HG02763 (cell line): ENCODE measurements around the gene PRSS56.

ENCODE experiments used
- ATAC-seq: cut with Tn5 transposase; IDR thresholded peaks from one replicate; pipeline ENCODE4 v1.9.1; 2021; ENCODE audit warnings: mild to moderate bottlenecking, moderate library complexity; ENCODE audit not compliant: unreplicated experiment

The PRSS56 gene

DNA sequence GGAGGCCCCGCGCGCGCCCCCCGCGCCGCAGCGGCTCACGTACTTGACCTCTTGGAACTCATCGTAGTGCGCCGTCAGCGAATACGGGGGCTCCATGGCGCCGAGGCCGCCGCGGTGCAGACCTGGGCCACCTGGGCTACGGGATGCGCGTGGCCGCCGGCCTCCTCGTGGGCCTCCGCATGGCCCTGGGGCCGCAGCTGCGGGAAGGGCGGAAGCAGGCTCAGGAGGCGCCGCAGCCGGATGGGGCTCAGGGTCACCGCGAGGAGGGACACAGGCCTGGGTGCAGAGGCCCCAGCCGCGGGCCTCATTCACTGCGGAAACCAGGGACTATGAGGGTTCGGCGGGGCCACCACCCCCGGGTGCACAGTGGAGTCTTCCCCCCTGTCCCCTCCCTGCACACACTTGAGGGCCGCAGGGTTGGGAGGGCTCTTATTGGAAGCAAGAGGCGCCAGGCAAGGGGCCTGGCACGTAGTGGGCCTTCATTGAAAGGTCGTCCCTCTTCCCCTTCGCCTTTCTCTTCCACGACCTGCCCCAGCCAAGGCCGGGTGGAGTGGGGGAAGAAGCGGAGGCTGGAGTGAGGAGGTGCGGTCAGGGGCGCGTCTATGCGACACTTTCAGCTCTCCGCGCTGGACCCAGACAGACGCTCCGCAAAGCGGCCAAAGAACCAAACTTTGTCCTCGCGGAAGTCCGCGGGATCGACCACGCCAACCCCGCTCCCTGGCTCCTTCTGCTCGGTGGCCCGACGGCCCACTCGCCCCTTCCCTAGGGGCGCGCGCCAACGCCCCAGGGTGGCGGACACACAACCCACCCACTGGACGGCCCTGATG is 33.4 kb upstream of the PRSS56 start:
- ATAC-seq, result no peak

DNA sequence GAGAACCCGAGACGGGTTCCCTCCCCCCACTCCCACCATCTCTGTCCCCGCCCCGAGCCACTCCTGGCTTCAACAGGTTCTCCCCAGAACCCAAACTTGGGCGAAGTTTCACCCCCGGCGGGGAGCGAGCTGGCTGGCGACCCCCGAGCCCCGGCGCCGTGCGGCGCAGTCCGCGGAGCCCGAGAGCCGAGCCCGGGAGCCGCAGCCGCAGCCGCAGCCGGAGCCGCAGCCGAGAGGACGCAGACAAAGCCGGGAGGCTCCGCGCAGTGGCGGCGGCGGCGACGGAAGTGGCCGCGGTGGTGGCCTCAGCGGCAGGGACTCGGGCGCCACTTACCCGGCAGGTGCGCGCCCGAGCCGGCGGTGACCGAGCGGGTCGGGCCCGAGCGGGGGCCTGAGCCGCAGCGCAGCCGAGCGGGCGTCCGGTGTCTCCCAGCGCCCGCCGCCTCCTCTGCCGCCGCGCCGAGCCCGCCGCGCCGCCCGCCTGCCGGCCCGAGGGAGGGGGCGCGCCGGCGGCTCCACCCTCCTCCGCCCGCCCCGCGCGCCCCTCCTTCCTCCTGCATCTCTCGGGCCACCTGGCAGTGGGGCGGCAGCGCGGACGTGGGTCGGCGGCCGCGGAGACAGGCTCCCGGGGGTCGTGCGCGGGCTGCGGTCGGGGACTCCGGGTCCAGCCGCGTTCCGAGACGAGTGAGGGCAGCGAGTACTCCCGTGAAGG is 32.6 kb upstream of the PRSS56 start, which contains the start of gene ECEL1:
ECEL1 (minus strand) TSS at position 450 of the 712 bp plus-strand sequence. CDS start 1,181 bp downstream, outside the sequence.
- ATAC-seq, result no peak

DNA sequence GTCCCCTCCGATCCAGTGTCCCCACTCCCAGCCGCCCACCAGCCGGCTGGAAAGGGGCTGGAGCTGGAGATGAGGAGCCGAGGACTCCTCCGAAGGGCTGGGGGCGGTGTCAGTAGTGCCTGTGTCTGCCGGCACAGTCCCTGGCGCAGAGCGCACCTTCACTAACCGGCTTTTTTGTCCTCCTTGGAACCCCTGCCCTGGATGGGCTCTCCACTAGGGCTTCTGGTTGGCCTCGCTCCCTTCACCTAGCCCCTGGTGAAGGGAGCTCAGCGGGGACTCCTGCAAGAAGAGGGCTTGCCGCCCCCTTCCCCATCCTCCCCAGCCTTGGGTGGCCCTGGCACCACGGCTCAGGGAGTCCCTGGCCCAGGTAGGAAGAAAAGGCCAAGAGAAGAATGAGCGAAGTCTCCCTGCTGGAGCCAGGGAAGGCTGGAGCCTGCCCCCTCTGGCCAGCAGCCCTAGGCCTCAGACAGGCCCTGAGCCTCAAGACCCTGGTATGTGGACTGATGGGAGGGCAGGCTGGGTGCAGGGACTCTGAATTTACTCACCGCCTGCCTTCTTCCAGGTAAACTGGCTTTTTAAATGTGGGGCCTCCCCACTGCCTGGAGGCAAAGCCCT is 32.0 kb upstream of the PRSS56 start:
- ATAC-seq, result no peak

DNA sequence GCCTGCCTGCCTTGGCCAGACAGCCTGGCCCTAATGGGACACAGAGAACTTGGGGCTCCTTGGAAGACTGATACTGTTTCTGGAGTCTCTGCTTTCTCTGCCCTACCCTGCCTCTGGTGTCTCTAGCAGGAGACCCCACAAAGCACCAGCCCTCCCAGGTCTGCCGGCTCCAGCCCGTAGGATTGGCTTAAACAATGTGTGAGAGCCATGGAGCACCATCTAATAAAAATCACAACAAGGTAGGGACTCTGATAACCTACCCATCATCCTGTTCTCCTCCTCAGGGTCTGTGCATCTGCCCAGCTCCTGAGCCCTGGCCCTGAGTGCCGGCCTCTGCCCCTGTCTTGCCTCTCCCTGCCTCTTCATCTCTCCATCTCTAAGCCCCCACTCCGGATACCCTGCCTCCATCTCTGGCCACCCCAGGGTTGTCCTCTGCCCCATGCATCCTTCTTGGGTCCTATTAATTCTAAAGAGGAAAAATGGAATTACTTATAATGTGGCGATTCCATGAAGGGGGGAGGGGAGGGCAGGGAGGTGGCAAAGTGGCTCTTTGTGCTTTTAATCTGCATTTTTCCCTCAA is 31.4 kb upstream of the PRSS56 start:
- no peak for ATAC-seq

DNA sequence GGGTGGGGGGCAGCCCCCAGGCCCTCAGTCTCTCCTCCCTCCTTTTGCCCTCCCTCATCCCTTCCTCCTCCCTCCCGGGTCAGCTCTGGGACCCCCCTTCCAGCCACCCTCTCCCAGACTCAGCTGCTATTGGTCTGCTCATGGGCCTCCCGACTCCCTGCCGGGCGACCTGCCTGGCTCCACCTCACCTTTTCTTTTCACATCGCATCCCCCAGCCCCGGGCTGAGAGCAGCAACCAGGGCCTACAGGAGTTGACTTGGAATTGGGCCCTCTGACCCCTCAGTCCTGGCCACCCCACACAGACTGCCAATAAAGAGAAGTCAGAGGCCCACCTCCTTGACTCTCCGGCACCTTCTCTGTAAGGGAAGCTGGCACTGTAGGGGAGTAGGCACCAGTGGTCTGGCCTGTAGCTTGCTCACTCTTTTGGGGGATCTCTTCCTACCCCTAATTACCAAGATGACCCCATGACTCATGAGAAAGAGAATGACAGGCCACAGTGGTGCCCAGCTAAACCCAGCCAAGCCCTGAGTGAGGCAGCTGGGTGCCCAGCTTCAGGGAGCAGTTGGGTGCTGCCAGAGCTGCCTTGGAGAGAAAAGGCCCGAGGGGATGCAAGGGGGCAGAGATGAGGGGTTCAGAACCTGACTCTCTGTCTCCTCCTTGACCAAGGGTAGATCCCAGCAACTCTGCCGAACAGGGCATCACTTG is 30.5 kb upstream of the PRSS56 start:
- no peak for ATAC-seq

DNA sequence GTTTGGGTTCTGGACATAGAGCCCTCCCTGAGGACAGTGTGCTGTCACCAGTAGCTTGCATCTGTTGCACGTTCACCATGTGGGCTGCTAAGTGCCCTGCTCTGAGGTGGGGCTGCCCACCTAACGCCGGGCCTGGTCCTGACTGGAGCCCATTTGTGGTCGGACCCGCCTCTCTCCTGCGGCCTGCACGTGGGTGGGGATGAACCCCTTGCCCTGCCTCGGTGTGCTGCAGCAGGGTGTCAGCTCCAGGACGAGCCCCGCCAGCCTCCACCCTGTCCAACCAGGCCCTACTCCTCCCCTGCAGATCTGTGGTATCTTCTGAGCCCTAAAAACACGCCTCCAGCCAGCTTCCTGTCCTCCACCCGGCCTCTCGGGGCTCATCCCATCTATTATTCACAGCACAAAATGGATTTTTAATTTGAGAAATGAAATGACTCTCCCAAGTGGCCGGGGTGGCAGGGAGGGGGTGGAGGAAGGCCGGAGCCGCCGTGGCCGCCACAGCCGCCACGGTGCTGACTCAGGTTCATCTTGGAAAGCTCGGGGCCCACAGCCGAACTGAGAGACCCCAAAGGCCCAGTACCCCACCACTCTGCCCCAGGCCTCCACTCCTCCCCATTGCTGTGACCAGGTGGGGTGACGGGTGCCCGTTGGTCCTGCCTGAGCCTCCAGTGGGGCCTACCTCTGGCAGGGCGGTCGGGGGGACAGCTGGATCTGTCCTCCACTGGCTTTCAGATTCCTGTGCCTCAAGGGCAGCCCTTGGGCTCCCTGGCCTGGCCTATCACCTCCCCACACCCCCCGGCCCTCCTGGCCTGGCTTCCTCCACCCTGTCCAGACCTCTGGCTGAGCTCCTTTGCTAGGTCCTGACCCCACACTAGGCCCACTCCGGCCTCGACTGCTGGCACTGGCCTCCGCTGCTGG is 29.7 kb upstream of the PRSS56 start:
- no peak for ATAC-seq

DNA sequence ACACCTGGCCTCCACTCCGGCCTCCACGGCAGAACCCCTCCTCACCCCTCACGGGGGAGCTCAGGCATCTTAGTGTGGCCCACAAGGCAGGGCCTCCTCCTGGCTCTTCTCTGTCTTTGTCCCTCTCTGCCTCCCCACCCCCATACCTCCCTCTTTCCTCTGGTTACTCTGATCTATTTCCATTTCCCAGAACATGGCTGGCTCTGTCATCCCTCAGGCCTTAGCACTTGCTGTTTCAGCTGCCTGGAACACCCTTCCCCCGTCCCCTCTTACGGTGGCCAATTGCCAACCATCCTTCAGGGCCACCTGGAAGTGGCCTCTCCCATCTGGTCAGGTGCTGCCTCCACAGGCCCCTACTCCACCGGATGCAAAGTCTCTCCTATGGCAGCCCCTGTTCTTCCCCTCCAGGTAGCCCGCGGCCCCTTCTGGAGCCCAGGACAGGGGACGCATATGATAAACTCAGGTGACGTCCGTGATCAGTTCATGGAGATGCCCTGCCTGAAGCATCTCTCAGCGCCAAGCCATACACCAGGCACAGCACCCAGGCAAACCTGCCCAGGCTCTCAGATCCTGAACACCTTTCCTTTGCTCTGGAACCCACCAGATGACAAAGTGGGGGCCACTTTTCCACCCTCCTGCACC is 28.9 kb upstream of the PRSS56 start:
- ATAC-seq, result no peak

DNA sequence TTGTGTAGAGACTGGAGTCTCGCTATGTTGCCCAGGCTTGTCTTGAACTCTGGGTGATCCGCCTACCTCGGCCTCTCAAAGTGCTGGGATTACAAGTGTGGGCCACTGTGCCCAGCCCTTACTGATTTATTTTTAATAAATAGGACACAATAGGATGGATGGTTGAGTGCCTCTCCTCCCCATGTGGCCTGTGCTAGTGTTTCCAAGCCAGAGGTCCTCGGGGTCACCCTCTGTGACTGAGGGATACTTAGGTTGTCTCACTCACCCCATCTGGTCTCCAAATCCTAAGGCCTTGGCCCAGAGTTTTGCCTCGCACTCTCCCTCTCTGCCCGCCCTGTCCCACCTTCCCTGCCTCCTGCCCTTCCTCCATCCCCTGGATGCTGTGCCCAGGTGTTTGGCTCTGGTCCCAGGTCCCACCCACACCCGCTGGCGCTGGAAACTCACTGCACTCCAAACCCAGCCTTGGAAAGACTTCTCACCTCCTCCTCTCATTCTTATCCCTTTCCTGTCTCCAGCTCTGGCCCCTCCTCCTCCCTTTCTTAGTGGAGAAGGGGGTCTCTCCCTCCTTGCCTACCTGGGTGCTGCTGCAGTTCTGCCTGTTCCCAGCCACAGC is 27.8 kb upstream of the PRSS56 start:
- ATAC-seq, result no peak

DNA sequence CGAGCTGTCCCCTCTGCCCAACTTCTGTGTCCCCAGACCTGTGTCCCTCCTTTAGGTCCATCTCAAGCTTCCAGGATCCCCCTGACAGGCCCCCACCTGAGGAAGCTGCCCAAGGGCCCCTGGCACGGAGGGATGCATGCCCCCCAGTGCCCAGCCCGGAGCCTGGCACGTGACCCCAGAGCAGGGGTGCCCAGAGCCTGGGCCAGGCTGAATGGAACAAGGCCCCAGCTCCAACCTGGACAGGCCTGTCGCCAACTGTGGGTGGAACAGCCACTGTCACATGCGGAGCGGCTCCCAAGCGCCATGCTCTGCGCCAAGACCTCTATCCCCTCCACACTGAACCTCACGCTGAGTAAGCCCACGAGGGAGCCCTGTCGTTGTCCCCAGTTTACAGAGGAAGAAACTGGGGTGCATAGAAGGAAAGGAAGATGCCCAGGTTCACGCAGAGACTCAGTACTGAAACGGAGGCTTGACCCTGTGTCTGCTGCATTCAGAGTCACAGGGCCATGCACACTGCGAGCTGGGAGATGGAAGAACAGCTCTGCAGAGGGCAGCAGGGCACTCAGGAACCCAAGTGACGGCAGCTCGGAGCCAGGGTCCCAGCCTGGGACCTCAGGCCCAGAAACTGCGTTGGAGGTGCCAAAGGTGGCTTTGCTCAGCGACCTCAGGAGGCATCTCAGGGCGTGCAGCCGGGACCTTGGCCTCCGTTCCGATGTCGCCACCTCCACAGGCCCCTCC is 27.1 kb upstream of the PRSS56 start:
- ATAC-seq, result no peak

DNA sequence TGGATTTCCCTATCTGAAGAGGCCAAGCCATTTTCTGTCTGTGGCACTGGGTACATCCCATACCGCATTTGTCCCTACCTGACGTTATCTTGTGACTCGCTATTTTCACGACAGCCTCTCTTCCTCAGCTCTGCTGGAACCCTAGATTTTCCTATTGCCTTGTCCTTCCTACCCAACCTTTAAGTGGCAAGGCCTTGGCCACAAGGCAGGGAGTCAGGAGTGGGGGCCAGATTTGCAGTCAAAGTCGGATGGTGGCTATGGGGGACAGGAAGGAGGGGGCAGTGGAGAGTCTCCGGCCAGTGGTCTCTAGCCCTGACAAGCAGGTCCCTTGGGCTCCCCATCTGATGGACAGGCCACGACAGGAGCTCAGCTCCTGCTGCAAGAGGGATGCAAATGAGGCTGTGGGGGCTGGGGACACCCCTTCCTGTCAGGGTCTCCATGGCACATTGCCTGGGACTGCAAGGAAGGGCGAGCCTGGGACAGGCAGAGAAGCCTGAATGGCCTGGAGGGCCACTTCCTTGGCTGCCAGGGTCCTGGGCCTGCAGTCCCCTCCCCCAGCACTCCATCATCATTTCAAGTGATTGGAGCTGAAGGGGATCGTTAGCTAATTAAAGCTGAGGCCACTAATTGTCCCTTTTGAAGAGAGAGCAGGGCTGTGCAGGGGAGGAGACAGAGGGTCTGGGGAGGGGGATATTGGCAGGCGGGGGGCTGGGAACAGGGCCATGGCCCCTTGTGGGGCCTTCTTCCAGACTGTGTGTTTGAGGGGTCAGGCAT is 26.3 kb upstream of the PRSS56 start:
- ATAC-seq, result no peak

DNA sequence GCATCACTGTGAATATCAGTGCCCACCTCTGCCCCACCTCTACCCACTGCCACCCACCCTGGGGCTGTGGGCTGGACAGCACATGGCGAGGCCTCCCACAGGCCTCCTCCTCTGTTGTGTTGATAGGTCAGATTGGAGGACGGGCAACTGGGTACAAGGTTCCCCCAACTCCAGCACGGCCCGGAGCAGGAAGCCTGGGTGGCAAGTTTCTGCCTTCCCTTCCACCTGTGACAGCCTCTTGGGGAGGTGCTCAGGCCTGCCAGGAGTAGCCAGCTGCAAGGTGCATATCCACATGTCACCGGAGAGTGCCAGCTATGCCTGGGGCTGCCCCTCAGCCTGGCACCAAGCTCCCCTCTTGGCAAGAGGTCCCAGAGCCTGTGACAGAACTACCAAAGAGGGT is 25.6 kb upstream of the PRSS56 start:
- ATAC-seq, result no peak

DNA sequence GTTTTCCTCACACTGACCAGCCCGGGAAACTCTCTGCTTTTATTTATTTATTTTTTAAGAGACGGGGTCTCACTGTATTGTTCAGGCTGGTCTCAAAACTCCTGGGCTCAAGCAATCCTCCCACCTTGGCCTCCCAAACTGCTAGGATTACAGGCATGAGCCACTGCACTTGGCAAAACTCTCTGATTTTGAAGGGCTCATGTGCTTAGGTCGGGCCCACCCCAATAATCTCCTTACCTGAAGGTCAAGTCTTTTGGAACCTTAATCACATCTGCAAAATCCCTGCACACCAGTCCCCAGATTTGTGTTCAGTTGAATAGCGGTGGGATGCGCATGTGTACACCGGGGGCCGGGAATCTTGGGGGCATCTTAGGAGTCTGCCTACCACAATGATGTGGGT is 24.9 kb upstream of the PRSS56 start:
- ATAC-seq, result no peak

DNA sequence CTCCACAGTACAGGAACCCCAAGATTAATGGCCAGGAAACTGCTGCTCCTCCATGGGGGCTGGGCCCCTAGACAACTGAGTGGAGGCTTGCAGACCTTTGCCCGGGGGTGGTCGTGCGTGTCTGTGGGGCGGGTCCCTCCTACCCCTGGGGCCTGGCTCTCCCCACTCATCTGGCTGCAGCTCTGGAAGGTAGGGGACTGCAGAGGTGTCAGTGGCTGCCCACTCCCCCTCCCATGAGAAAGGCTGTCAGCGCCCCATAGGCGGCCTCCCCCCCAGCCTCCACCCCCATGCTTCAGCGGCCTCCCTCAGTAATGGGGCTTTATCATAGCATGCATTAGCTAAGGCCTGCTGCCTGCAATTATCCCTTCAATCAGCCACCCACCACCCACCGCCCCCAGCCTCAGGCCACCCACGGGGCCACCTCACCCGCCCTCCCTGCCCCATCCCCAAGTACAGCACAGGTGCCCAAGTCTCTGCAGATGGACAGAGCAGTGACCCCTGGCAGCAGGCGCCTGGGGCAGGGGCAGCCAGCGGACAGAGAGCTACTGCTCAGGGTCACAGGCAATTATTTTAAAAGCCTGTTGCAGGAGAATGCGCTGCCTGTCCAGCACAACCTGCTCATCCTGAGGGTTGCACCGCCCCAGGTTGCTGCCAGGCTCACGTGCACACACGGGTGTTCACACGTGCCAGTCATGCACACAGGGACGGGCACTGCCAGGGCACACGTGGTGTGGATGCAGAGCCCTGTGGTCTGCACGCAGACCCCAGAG is 23.5 kb upstream of the PRSS56 start:
- ATAC-seq, result no peak

DNA sequence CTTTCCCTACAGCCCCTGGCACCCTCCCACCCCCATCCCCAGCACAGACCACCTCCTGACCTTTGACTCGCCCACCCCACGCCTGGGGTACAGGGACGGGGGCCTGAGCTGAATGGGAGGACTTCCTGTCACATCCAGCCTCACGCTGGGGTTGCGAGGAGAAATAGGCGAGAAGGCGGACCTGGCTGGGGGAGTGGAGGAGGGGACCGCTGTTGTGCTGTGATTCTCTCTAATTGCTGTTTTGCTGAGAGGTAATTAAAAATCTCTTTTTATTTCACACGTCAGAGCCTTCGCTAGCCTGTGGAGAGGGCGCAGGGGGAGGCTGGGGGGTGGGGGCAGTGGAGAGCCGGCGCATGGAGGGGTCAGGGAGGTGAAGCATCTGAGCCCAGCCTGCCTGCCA is 22.8 kb upstream of the PRSS56 start:
- ATAC-seq, result no peak

DNA sequence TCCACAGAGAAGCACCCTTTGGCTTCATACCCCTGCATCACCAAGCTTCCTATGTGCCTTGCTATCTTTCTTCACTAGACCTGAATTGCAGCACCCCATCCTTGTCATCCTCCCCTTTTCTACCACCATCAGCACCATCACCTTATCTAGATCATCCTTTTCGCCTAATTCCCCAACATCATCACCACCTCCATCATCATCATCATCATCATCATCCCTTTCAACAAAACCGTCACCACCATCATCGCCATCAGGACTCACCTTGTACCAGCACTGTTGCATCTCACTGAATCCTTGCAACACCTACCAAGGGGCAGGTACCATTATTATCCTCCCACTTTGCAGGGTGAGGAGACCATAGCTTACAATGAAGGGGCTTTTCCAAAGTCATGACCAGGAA is 21.7 kb upstream of the PRSS56 start:
- ATAC-seq, result no peak

DNA sequence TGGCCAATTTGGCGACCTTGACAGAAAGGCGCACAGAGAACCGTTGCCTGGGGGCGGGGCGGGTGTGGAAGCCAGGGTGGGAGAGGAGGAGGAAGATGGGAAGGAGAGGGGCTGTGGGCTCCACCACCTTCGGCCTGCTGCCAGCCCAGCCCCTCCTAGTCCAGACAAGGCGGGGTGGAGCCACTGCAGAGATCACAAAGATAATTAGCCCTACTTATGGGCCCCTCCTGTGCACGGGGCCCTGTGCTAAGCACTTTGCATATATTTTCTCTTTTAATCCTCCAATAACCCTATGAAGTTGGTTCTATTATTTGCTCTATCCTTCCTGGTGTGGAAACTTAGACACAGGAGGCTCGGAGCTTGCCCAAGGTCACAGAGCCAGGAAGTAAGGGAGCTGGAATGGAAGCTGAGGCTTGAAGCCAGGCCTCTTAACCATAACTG is 18.8 kb upstream of the PRSS56 start:
- ATAC-seq, result no peak
